ENCODE measurements around the gene GDF9.

DNA sequence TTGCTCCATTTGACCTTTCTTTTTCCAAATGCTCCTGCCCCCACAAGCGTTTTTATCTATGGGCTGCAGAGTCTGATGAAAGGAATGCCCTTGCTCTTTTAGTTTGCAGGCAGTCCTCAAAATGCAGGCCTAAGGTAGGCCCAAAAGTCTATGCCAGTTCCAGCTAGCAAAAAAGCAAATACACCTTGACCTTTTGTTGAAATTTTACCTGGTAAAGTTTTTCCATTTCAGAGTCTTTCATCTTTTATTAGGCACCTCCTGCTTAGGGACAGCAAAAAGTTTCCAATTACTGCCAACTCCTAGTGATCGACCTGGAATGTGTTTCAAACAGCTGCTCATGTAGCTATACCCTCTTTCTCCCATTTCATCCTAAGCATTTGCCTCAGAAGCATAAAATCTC lies 4.5 kb upstream of the GDF9 start:
- TF ChIP-seq, protein P1, sequence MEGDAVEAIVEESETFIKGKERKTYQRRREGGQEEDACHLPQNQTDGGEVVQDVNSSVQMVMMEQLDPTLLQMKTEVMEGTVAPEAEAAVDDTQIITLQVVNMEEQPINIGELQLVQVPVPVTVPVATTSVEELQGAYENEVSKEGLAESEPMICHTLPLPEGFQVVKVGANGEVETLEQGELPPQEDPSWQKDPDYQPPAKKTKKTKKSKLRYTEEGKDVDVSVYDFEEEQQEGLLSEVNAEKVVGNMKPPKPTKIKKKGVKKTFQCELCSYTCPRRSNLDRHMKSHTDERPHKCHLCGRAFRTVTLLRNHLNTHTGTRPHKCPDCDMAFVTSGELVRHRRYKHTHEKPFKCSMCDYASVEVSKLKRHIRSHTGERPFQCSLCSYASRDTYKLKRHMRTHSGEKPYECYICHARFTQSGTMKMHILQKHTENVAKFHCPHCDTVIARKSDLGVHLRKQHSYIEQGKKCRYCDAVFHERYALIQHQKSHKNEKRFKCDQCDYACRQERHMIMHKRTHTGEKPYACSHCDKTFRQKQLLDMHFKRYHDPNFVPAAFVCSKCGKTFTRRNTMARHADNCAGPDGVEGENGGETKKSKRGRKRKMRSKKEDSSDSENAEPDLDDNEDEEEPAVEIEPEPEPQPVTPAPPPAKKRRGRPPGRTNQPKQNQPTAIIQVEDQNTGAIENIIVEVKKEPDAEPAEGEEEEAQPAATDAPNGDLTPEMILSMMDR (IDR thresholded peaks at IDR 0.05; ENCODE audit: insufficient read depth, low read length, poor library complexity, severe bottlenecking), result no peak
- TF ChIP-seq EZH2phosphoT487 (conservative IDR thresholded peaks at IDR 0.05; ENCODE audit: low read length), result no peak
